Stimulated activated CD4-positive, alpha-beta T cell treated with anti-CD3 and anti-CD28 coated beads, TNF-alpha, amount 100 ng/mL, for 48 hours (primary cell): Measurements from ENCODE around the gene RPS23.
"Not testable (repeated sequence)": the region's sequence is repeated elsewhere in the genome, so short reads cannot be mapped to it uniquely, and the experiment has no call there.

Experiments used
- DNase-seq, 3 donors: peaks; one replicate each; pipeline ENCODE4 v3.0.0-alpha.2; 2020; ENCODE audit warnings: low read depth in 3 of 3

RPS23 gene

GRCh38 chr5:82290005-82290404 lies 11.9 kb upstream of the RPS23 start:
- no peak for DNase-seq

DNA sequence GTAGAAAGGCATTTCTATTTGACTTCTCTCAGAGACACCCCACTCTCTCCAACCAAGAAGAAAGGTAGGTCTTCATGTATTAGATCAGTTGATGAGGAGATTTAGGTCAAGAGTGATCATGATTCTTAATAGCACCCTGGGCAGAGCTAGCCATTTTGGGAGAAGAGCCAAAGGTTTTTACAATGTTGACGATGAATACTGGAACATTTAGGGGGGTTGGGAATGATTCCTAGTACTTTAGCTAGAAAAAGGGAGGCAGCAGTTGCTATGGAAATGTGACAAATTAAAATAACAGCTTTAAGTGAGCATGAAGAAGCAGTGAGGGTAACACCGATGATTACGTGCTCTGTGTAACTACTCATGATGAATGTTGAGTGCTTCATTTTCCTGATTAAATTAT lies 9.5 kb upstream of the RPS23 start:
- no peak for DNase-seq

DNA sequence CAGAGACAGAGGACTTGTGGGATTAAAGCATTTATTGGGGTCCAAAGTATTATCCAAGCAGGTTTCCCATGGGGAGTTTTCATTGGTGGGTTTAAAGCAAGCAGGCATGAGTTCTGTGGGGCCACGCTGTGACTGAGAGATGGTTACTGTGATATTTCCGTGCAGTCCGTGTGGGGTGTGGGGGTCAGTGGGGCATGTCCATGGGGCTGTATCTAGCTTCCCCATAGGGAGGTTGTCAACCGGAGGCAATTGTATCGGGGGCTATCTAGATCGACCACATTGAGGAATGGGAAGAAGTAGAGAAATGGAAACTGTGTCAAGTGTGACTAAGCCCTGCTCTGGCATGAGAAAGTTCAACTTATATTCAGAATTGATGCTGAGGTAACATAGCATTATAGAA lies 7.1 kb upstream of the RPS23 start:
- DNase-seq: no peak

GRCh38 chr5:82283893-82284292 lies 5.7 kb upstream of the RPS23 start:
- no peak for DNase-seq

GRCh38 chr5:82278711-82279370 lies 687 bp upstream of the RPS23 start:
- DNase-seq: no peak

GRCh38 chr5:82277613-82277986 lies 554 bp downstream of the RPS23 start:
- DNase-seq: no peak

DNA sequence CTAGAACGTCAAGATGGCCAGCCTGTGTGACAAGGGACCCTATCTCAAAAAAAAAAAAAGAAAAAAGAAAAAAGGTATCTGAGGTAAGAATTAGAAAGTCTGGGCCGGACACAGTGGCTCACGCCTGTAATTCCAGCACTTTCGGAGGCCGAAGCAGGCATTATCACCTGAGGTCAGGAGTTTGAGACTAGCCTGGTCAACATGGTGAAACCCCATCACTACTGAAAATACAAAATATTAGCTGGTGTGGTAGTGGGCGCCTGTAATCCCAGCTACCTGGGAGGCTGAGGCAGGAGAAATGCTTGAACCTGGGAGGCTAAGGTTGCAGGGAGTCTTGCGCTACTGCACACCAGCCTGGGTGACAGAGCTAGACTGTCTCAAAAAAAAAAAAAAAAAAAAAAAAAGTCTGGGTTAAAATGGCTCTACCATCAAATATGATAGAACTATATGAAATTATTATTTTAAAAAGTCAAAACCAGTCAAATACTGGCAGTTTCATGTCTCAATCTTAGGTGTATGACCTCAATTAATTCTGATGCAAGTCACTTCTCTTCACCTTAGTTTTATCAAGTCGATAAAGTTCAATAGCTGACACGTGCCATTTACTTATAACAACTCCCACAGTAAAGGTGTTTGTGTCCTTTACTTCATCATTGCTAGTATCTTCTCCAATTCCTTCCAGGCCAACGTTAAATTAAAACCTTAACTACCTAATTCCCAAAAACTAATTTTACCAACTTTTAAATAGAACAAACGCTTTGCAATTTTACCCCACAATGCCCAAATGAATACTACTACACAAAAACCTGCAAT lies 1.1 kb downstream of the RPS23 start:
- DNase-seq: no peak

DNA sequence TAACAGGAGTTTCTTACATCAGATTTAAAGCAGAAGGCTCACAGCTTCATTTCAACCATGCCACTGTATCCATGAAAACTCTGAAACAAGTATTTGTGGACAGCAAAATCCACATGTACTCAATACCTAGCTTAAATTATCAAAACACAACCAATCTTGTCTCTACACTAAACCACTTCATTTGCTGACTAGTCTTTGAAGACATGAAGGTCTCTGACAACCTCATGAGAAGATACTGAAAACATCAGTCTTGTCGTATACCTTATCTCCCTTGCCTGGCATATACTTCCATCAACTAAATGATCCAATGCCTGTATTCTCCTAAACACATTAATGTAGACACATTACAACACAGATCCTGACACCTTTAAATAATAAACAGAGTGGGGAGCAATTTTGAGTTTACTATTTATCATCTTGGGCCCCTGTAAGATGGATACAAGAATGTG lies 2.9 kb downstream of the RPS23 start:
- DNase-seq: no peak

DNA sequence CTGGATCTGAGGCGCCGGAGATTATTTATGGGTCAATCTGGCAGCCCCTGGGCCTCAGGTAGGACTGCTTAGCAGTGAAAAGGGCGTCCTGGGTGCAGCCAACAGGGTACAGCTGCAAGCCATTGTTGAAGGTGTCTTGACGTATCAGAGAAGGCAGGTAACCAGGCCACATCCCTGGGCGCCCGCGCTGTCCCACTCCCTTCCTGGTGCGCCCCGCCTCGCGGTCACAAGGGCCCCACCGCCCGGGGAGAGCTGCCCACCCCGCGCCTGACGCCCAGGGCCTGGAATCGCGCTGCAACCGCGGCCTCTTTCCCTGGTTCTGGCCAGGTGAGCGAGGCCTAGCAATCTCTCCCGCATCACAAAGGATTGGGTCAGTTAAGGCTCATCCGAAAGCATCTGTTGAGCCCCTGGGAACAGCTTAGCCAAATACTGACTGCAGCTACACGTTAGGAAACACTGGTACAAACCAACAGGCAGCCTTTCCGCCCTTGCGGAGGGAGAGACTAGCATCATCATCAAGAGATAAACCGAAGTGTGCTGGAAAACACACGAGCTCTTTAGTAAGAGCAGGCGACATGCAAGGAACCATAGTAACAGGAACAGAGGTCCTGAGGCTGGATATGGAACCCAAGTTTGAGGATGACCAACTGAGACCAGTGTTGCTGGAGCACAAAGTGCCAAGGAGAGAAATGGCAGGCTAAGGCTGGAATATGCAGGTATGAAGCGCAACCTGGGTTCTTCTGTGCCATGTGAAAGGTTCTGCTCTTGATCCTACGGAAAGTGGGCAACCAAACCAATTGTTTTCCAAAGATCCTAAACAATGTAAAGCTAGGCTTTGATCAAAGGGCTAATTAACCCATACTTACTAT lies 3.6 kb downstream of the RPS23 start:
- DNase-seq: no peak

- DNase-seq: not testable (repeated sequence)
Observed at GRCh38 chr5:82273426-82273825, 4.7 kb downstream of the RPS23 start.

GRCh38 chr5:82272571-82273356 lies 5.4 kb downstream of the RPS23 start:
- not testable (repeated sequence) for DNase-seq

GRCh38 chr5:82269363-82269762 lies 8.8 kb downstream of the RPS23 start:
- not testable (repeated sequence) for DNase-seq

GRCh38 chr5:82267297-82267933 lies 10.7 kb downstream of the RPS23 start:
- not testable (repeated sequence) for DNase-seq

DNA sequence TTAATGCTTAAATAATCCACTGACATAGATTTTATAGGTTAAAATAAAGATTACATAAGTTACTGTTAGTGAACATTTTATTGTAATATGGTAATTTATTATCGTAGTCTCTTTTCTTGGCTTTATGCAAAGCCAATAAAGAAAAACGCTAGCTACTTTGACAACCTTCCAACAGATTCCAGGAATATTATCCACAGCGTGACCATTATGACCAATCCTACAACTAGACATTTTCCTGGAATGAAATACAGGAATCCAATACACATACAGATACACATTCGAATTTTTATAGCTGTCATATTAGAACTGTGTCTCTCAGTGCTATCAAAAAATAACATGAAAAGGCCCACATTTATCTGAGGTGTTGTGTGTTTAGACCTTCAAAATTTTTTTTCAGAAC lies 13.1 kb downstream of the RPS23 start:
- no peak for DNase-seq

GRCh38 chr5:82259172-82259800 lies 18.9 kb downstream of the RPS23 start:
- no peak for DNase-seq

DNA sequence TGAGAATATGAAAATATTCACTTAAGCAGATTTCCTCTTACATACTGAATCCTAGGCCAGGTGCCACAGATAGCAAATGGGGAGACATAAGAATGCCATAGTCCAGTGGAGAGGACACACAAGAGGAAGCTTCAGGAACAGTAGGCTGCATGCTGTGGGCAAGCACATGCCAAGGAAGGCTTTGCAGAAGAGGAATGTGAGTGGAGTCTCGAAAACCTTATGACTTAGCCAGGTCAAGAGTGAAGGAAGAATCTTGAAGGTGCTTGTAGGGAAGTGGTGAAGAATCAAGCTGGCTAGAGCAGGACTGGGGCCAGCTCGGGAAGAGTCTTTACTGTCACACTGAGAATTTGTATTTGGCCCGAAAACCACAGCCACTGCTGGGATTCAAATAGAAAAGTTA lies 20.4 kb downstream of the RPS23 start:
- DNase-seq: no peak

- no peak for DNase-seq
Observed at GRCh38 chr5:82257247-82257646, 20.9 kb downstream of the RPS23 start.

- no peak for DNase-seq
Observed at GRCh38 chr5:82255844-82256243, 22.3 kb downstream of the RPS23 start.

DNA sequence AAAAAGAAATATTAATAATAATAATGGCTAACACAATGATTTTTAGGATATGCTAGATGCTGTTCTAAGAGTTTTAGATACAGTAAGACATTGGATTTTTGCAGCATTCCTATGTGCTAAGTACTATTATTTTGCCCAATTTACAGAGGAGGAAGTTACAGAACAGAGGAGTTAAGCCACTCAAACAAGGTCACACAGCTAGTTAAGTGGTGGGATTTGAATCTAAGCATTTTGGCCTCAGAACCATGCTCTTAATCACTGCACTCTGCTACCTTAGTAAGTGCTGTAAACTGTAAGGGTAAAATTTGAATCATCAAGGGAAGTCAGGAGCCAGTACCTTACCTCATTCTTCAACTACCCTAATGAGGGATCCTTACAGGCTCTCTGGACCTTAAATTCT lies 25.4 kb downstream of the RPS23 start:
- DNase-seq: no peak

- DNase-seq: no peak
Observed at GRCh38 chr5:82246960-82247574, 31.1 kb downstream of the RPS23 start.
